ENCODE measurements around the gene DHRSX. TPM values are rescaled to one million over a fixed set of nuclear protein-coding genes. Genes with fewer than 3 reads are reported as not detected.
"Not testable (repeated sequence)": the region's sequence is repeated elsewhere in the genome, so short reads cannot be mapped to it uniquely, and the experiment has no call there.

DHRSX gene
- total RNA-seq, 1 donor from 2014 or later, result 18.5 TPM

DNA sequence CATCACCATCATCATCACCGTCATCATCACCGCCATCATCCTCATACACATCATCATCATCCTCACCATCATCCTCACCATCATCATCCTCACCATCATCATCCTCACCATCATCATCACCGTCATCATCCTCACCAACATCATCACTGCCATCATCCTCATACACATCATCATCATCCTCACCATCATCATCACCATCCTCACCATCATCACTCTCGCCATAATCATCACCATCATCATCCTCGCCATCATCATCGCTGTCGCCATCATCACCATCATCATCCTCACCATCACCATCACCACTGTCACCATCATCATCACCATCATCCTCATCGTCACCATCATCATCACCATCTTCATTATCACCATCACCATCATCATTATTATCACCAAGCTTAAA, 19.8 kb upstream of the DHRSX start:
- no peak for DNase-seq (ENCODE audit: low spot score)

DNA sequence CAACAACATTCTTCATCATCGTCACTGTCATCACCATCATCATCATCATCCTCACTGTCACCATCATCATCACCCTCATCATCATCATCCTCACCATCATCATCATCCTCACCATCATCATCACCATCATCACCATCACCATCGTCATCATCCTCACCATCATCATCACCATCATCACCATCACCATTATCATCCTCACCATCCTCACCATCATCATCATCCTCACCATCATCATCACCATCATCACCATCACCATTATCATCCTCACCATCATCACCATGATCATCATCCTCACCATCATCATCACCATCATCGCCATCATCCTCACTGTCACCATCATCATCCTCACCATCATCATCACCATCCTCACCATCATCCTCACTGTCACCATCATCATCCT, 18.9 kb upstream of the DHRSX start:
- not testable (repeated sequence) for DNase-seq (ENCODE audit: low spot score)

DNA sequence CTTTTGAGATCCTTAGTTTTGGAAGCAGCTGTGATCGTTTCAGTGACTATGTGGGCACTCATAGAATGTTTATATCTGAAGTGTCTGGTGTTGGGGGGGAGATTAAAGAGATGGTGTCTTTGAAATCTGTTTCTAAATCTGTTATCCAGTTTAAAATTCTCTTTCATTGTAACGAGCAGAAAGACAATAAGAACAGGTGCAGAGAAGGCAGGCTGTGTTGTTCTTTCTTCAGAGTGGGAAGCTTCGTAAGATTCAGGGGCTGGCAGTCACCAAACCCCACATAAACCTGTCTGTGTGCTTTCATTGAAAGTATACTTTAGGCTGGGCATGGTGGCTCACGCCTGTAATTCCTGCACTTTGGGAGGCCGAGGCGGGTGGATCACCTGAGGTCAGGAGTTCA, 16.3 kb upstream of the DHRSX start:
- DNase-seq (ENCODE audit: low spot score), result no peak

DNA sequence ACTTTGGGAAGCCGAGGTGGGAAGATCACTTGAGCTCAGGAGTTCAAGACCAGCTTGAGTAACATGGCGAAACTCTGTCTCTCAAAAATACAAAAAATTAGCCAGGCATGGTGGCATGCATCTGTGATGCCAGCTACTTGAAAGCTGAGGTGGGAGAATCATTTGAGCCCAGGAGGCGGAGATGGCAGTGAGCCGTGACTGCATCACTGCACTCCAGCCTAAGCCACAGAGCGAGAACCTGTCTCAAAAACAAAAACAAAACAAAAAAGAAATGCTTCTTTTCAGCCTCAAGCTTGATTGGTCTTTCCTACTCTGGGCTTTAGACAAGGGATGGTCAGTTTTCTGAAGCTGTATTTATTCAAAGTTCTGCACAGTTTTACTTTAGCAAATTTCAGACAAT, 15.8 kb upstream of the DHRSX start:
- DNase-seq (ENCODE audit: low spot score), result no peak

DNA sequence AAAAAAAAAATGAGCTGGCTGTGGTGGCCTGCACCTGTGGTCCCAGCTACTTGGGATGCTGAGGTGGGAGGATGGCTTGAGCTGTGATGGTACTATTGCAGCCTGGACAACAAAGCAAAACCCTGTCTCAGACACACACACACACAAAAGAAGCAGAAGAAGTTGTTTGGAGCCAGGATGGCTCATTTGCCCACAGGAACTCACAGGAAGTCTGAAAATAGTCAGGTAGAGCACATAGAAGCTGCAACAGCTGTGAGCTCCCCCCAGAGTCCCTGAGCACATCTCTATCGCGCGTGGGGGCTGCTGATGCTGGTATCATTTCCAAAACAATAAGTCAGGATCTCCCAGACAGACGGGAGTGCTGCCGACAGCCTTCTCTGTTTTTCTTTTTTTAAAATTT, 13.4 kb upstream of the DHRSX start:
- no peak for DNase-seq (ENCODE audit: low spot score)

DNA sequence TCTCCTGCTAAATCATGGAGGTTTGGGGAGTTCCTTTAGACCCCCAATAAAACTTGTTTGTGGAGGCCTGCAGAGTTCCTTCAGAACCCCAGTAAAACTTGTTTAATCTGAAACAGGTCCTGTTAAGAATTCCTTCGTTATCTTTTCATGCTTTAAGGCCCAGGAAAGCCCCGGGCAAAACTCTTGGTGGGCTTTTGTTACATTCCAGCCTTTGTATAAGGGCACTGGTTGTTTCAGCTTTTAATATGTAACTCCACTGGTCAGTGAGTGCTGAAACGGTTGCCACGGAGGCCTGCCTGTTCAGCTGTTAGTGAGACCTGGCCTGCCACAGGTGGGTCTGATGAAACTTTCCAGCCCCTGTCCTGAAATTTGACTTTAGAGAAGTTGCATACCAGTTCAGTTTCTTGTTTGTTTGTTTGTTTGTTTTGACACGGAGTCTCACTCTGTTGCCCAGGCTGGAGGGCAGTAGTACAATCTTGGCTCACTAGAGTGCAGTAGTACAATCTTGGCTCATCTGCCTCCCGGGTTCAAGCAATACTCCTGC, 12.4 kb upstream of the DHRSX start:
- no peak for DNase-seq (ENCODE audit: low spot score)

DNA sequence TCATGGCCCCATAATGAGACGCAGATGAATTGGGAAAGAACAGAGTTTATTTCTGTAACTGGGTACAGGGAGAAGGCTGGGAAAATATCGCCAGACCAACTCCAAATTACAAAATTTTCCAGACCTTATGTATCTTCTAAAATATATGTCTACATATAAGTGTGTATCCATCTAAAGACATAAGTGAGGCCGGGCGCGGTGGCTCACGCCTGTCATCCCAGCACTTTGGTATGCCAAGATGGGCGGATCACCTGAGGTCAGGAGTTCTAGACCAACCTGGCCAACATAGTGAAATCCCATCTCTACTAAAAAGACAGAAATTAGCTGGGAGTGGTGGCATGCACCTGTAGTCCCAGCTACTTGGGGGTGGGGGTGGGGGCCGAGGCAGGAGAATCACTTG, 11.7 kb upstream of the DHRSX start:
- DNase-seq (ENCODE audit: low spot score), result no peak

DNA sequence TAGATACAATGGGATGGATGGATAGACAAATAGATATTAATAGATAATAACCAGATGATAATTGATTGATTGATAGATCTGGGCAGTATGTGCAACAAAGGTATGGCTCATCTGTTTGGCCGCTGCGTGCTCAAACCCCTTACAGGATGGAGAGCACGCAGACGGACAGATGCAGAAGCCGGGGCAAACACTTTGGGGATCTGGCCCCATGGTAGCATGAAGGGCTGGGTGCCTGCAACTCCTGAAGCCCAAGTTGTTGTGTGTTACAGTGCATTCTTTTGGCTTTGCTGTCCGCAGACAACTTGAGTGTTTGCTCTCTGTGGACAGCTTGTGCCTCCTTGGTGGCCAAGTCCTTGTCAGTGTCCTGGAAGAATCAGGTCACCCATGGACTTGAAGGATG, 10.6 kb upstream of the DHRSX start:
- DNase-seq (ENCODE audit: low spot score), result no peak

DNA sequence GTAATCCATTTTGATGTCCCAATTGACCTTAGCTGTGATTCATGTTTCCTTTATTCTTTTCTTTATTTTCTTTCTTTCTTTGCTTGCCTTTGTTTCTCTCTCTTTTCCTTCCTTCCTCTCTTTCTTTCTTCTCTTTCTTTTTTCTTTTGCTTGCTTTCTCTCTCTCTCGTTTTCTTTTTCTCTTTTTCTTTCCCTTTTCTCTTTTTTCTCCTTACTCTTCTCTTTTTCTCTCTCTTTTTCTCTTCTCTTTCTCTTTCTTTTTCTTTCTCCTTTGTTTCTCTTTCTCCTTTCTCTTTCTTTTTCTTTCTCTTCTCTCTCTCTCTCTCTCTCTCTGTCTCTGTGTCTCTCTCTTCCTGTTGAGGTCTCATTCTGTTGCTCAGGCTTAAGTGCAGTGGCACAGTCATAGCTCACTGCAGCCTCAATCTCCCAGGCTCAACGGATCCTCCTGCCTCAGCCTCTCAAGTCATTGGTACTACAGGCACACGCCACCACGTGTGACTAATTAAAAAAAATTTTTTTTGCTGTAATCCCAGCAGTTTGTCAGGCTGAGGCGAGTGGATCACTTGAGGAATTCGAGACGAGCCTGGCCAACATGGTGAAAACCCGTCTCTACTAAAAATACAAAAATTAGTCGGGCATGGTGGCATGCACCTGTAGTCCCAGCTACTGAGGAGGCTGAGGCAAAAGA, 8.0 kb upstream of the DHRSX start:
- no peak for DNase-seq (ENCODE audit: low spot score)

DNA sequence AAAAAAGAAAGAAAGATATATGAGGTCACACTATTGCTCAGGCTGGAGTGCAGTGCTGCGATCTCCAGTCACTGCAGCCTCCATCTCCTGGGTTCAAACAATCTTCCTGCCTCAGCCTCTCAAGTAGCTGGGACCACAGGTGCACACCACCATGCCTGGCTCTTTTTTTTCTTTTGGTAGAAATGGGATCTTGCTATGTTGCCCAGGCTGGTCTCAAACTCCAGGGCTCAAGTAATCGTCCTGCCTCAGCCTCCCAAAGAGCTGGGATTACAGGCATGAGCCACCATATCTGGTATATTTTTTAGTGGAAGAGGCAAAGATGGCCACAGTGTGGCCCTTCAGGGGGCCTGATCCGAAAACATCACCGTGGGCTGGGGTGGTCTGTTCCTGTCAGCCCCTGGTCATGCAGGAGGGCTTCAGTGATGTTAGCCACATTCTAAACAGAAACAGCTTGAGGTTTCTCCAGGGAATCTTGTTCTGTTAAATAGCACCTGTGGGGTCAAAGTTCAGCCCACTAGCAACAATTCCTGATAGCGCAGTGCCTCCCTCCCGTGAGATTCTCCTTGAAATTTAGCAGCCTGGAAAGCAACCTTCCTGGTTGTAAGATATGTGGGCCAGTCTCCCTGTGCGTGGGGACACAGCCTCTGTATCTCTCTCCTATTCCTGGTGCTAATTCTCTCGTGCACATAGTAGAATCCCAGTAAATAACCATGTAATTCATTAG, 7.3 kb upstream of the DHRSX start:
- DNase-seq (ENCODE audit: low spot score), result no peak

DNA sequence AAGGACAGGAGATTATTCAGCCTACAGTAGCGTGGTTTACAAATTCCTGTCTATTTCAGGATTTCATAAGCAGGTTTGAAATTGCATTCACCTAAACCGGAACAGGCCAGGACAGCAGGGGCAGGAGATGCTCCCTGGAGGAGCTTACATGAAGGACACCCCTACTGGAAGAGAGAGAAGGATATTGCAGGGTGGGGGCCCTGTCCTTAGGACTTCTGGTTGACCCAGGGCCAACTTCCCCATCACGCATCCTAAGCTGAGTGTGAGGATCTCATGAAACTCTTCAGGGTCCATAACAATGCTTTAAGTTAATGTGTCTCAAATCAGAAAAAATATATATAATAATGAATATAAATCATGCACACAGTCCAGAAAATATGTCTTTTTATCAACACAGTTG, 6.4 kb upstream of the DHRSX start:
- no peak for DNase-seq (ENCODE audit: low spot score)

DNA sequence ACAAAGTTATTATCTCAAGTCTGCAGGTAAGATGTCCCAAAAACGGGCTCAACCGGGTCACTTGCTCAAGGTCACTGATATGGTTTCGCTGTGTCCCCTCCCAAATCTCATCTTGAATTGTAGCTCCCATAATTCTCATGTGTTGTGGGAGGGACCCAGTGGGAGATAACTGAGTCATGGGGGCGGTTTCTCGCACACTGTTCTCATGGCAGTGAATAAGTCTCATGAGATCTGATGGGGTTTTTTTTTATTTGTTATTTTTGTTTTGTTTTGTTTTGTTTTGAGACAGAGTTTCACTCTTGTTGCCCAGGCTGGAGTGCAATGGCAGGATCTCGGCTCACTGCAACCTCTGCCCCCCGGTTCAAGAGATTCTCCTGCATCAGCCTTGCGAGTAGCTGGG, 4.6 kb upstream of the DHRSX start:
- DNase-seq (ENCODE audit: low spot score), result not testable (repeated sequence)

DNA sequence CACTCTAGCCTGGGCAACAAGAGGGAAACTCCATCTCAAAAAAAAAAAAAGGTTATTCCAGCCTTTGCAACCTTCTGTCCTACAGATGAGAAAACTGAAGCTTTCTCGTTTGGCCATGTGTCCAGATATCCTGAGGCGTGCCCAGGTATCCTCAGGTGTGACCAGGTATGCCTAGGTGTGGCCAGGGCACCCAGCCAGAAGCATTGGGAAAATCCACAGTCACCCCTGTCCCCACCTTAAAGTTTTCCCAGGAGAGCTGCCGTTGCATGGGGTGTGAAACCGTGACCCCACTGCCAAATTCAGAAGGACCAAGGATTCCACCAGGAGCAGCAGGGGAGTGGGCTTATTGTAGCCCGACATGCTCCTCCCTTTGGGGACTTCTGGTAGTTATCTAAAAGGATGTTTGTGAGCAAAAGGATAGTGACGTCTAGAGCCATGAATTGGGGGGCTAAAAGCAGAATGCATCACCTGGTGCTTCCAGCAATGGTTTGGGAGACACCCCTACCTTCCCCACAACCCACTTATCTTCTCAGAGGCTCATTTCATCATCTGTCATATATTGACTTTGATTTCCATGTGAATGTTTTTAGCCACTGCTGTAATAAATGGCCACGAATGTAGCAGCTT, 4.0 kb upstream of the DHRSX start:
- no peak for DNase-seq (ENCODE audit: low spot score)

DNA sequence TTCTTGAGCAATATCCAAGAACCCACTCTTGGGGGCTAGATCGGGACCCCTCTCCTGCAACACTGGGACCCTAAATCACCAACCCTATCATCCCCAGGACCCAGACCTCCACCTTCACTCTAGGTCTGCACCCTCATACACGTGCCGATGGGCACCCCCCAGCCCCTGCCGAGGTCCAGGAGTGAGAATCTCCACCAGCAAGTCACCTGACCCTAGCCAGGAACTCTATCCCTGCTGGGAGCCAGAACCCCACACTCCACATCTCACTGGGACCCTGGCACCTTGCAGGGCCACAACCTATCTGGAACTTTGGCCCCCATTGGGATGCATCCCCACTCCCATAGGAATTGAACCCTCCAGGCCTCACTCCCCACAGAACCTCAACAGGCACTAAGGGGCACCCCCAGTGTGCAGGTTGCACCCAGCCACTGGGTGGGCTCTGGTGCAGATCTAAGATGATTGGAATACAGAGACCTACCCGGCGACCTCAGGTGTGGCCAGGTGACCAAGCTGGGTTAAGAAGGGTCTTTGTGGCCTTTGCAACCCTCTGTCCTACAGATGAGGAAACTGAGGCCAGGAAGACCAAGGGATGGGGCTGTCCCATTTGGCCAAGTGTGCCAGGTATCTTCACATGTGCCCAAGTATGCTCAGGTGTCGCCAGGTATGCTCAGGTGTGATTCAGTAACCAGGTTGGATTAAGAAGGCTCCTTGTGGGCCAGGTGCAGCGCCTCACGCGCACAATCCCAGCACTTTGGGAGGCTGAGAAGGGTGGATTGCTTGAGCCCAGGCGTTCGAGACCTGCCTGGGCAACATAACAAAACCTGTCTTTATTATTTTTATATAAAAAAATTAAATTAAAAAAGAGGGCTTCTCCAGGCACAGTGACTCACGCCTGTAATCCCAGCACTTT, 3.1 kb upstream of the DHRSX start:
- DNase-seq (ENCODE audit: low spot score), result no peak

DNA sequence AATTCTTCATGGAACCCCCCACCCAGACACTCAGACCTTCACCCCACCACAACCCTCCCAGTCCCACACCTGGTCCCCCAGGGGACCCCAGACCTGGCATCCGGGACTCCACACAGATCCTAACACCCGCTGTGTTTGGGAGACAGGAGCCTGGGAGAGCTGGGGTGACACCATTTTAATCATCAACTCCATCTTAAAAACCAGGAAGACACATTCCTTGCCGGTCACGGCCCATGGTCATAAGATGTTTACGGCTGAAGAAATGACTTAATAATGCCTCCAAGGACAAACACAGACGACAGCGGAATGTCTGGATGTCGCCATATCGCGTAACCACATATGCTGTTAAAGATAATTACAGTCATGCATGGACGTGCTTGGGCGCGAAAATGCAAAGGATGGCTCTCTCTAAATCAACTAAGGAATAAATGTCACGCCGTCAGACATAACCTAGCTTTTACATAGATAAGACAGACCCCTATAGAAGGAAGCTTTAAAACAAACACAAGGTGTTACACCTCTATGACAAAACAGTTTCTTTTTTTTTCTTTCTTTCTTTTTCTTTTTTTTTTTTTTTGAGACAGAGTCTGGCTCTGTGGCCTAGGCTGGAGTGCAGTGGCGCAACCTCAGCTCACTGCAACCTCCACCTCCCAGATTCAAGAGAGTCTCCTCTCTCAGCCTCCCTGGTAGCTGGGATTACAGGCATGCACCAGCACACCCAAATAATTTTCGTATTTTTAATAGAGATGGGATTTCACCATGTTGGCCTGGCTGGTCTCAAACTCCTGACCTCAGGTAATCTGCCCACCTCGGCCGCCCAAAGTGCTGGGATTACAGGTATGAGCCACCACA, 2.1 kb upstream of the DHRSX start:
- no peak for DNase-seq (ENCODE audit: low spot score)

DNA sequence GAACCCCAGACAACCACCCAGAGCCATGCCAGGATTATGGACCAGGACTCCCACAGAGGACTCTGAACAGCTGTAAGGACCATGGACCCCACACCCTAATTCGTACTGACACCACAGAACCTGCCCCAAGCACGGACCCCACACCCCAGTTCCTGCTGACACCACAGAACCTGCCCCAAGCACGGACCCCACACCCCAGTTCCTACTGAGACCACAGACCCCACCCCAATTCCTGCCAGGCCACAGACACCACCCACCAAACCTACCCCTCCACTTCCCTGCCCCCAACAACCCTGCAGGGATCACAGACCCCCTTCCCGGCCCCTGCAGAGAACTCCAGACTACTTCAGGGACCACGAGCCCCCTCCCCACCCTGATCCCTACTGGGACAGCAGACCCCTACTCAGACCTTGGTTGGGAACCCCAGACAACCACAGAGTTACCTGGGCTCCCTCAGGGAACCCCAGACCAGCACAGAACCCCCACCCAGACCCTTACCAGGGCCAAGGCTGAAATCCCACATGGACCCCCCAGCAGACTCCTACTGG, 1.4 kb upstream of the DHRSX start:
- no peak for DNase-seq (ENCODE audit: low spot score)

DNA sequence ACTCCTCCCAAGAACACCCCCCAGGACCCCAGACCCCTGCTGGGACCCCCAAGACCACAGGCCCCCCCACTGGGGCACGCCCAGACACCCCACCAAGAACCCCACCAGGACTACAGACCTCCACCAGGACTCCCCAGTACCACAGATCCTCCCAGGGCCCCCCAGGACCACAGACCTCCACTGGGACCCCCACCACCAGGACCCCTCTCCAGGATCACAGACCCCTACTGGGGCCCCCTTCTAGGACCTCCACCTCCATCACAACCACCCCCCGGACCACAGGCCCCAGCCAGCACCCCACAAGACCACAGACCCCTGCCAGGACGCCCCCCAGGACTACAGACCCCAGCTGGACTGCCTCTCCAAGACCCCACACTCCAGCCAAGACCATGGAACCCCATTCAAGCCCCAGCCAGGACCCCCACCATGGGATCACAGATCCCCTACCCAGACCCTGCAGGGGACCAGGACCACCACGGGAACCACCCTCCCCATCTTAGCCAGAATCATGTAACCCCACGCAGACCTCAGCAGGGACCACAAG, 855 bp upstream of the DHRSX start:
- DNase-seq (ENCODE audit: low spot score), result no peak

DNA sequence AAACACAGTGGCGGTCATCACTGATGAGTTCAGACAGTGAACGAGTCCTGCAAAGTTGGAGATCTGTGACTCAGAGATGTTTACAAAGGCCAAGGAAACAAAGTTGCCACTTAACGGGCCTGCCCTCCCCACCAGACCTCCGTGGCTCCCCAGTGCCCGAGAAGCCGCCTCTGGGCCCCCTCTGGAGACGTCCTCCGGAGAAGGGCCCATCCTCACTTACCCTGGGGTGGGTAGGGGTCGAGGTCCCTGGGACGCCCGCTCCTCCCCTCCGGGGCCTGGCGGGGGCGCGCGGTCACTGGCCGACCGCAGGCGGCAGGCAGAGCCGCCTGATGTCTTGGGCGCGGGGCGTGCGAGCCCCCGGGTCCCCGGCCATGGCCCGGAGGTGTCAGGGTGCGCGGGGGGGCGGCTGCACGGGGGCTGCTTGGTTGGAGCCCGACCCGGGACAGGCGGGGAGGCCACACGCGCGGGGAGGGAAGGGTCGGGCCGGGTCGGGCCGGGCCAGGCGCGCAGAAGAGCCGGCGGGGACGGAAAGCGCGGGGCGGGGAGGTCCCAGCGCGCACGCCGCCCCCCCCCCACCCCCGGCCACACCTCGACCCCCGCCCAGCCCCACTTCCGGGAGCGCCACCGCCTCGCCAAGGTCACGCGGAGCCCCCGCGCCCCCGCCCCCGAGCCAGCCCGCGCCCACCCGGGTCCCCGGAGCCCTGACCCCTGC, 529 bp downstream of the DHRSX start:
- no peak for DNase-seq (ENCODE audit: low spot score)

DNA sequence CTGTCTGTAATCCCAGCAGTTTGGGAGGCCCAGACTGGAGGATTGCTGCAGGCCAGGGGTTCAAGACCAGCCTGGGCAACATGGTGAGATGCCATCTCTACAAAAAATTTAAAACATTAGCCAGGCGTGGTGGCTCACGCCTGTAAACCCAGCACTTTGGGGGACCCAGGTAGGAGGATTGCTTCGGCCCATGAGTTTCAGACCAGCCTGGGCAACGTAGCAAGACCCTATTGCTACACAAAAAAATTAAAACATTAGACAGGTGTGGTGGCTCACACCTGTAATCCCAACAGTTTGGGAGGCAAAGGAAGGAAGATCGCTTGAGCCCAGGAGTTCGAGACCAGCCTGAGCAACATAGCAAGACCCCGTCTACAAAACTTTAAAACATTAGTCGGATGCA, 1.3 kb downstream of the DHRSX start:
- no peak for DNase-seq (ENCODE audit: low spot score)

All from ureter (tissue), 1 donor.